Gastroesophageal sphincter (tissue), 4 donors: Measurements from ENCODE around the gene OPN4. TPM values are rescaled to one million over a fixed set of nuclear protein-coding genes. Genes with fewer than 3 reads are reported as not detected.
A peak's percentile ranks its signal among the peaks of the same experiment; 100 is the strongest.

Source experiments
- ATAC-seq: fragments of 150-250 bp; one replicate; pipeline ENCODE4 v1.9.1; 2016; ENCODE audit warnings: mild to moderate bottlenecking, moderate library complexity
- H3K27ac ChIP-seq, 4 donors: fragments of 200-600 bp; sonication (generic) in 3 of 4; 1 replicate in 3 of 4; 2 replicates in 1 of 4; pipeline ENCODE4 v1.5.1; 2016 to 2019
- H3K27me3 ChIP-seq: fragments of 200-600 bp; sonication (generic); one replicate; pipeline ENCODE4 v1.5.1; 2019
- H3K36me3 ChIP-seq, 2 donors: fragments of 200-600 bp; sonication (generic); one replicate each; pipeline ENCODE4 v1.5.1; 2019; ENCODE audit warnings: control low read depth in 1 of 2
- H3K4me1 ChIP-seq, 3 donors: fragments of 200-600 bp; sonication (generic); 1 replicate in 2 of 3; 2 replicates in 1 of 3; pipeline ENCODE4 v1.5.1; 2016 to 2019; ENCODE audit warnings: control low read depth in 2 of 3
- H3K4me3 ChIP-seq, 2 donors: fragments of 200-600 bp; sonication (generic); one replicate each; pipeline ENCODE4 v1.5.1; 2019; ENCODE audit warnings: mild to moderate bottlenecking in 1 of 2, moderate library complexity in 1 of 2
- H3K9me3 ChIP-seq, 3 donors: fragments of 200-600 bp; sonication (generic); one replicate each; pipeline ENCODE4 v1.5.1; 2017 to 2019; ENCODE audit warnings: control low read depth in 2 of 3
- CTCF ChIP-seq, 4 experiments: fragments of 200-600 bp in 2 of 4; fragments of 450-650 bp in 2 of 4; sonication (generic) in 1 of 4; IDR thresholded peaks; one replicate each; pipeline ENCODE4 v1.5.1; 2017 to 2019; ENCODE audit warnings: antibody characterized with exemption in 4 of 4, mild to moderate bottlenecking in 2 of 4, moderate library complexity in 2 of 4
- EP300 ChIP-seq: sonication (generic); formaldehyde crosslinking; IDR thresholded peaks from one replicate; pipeline ENCODE4 v1.6.1; 2017; ENCODE audit warnings: antibody characterized with exemption, mild to moderate bottlenecking
- POLR2A ChIP-seq, 2 donors: fragments of 450-650 bp; IDR thresholded peaks; one replicate each; pipeline ENCODE4 v1.6.1; 2017; ENCODE audit warnings: antibody characterized with exemption in 2 of 2, mild to moderate bottlenecking in 2 of 2, moderate library complexity in 1 of 2
- POLR2AphosphoS5 ChIP-seq: sonication (generic); formaldehyde crosslinking; IDR thresholded peaks from one replicate; pipeline ENCODE4 v1.6.1; 2017; ENCODE audit warnings: antibody characterized with exemption
- WGBS, 2 donors: methylation state at CpG; one replicate each; pipeline ENCODE4 v1.1.5; 2018; ENCODE audit warnings: low coverage in 1 of 2; 5-methylcytosine and 5-hydroxymethylcytosine counted together
- total RNA-seq, 4 donors: library from RNA; depleted of rRNA; stranded (reverse); fragments of >200 nt; gene quantifications; one replicate each; pipeline ENCODE4 v1.1.0, GENCODE V29; 2016

OPN4 gene
- total RNA-seq, 4 donors from 2014 or later = not detected

GRCh38 chr10:86685416-86685815 lies 31.1 kb downstream of the OPN4 start:
- no peak overlapping the region for H3K4me3 ChIP-seq
- H3K27ac ChIP-seq = peak overlapping the region; percentile 10 to 92 (median 89)
- peaks cover 0 to 4% of the 10 kb centered on the region in 2 donors for H3K36me3 ChIP-seq
- H3K27me3 ChIP-seq = peaks cover 7% of the 10 kb centered on the region
- H3K9me3 ChIP-seq = no peaks in the 10 kb centered on the region
- 69% methylated on average over 3 of the region's 9 CpGs; no CpG with 5 or more reads in 1 of the 2 donors for WGBS, 2 donors
- H3K4me1 ChIP-seq = peaks cover 0 to 100% (median 51%) of the 10 kb centered on the region in 3 donors
- no peak for ATAC-seq
- TF ChIP-seq CTCF (IDR thresholded peaks at IDR 0.05) (no peak), POLR2A (IDR thresholded peaks at IDR 0.05) (no peak), POLR2AphosphoS5 (no peak), EP300 (no peak)

GRCh38 chr10:86685893-86686632 lies 31.7 kb downstream of the OPN4 start:
- peaks cover 0 to 4% of the 10 kb centered on the region in 2 donors for H3K36me3 ChIP-seq
- no peaks in the 10 kb centered on the region for H3K9me3 ChIP-seq
- peaks cover 0 to 100% (median 44%) of the 10 kb centered on the region in 3 donors for H3K4me1 ChIP-seq
- TF ChIP-seq CTCF (IDR thresholded peaks at IDR 0.05) = no peak
- no peak for TF ChIP-seq POLR2AphosphoS5
- TF ChIP-seq EP300 = no peak
- no peak for TF ChIP-seq POLR2A (IDR thresholded peaks at IDR 0.05)
- no CpG with 5 or more reads among the region's 13 CpGs for WGBS, 2 donors
- H3K27ac ChIP-seq = peak overlapping the region in 3 of 4 donors; percentile 89 to 92 (median 89)
- H3K27me3 ChIP-seq = peaks cover 7% of the 10 kb centered on the region
- no peak for ATAC-seq
- H3K4me3 ChIP-seq = no peak overlapping the region

GRCh38 chr10:86686972-86687371 lies 32.6 kb downstream of the OPN4 start:
- Histone ChIP-seq H3K27me3 (peaks cover 7% of the 10 kb centered on the region), H3K4me1 (peaks cover 0 to 100% (median 35%) of the 10 kb centered on the region in 3 donors), H3K27ac (peak overlapping the region; percentile 34 to 92 (median 89)), H3K4me3 (no peak overlapping the region), H3K9me3 (no peaks in the 10 kb centered on the region), H3K36me3 (peaks cover 0 to 4% of the 10 kb centered on the region in 2 donors)
- no peak for ATAC-seq
- TF ChIP-seq CTCF (IDR thresholded peaks at IDR 0.05) = no peak
- TF ChIP-seq POLR2A (IDR thresholded peaks at IDR 0.05) = no peak
- no peak for TF ChIP-seq EP300
- no peak for TF ChIP-seq POLR2AphosphoS5
- WGBS, 2 donors = 75 to 80% methylated on average over 2 to 4 of the region's 19 CpGs

- Histone ChIP-seq H3K4me1 (peaks cover 0 to 100% (median 31%) of the 10 kb centered on the region in 3 donors), H3K36me3 (peaks cover 0 to 4% of the 10 kb centered on the region in 2 donors), H3K9me3 (no peaks in the 10 kb centered on the region), H3K27me3 (peaks cover 7% of the 10 kb centered on the region), H3K27ac (peak overlapping the region in 3 of 4 donors; percentile 89 to 92 (median 89)), H3K4me3 (no peak overlapping the region)
- WGBS, 2 donors = 15 to 26% methylated on average over 2 to 4 of the region's 4 CpGs
- ATAC-seq = no peak
- TF ChIP-seq POLR2A (IDR thresholded peaks at IDR 0.05) = no peak
- TF ChIP-seq POLR2AphosphoS5 = peak; percentile 65
- no peak for TF ChIP-seq CTCF (IDR thresholded peaks at IDR 0.05)
- TF ChIP-seq EP300 = no peak
Observed at GRCh38 chr10:86687750-86688149, 33.4 kb downstream of the OPN4 start.
